Measurements from ENCODE around the gene LAMA2. TPM values are rescaled to one million over a fixed set of nuclear protein-coding genes. Genes with fewer than 3 reads are reported as not detected.

LAMA2 gene
- total and polyA plus RNA-seq, 2 of the 8 experiments (the other 6 are each of a cell fraction or from before 2014, with no cell fraction given) = 1.3 to 3.8 TPM

DNA sequence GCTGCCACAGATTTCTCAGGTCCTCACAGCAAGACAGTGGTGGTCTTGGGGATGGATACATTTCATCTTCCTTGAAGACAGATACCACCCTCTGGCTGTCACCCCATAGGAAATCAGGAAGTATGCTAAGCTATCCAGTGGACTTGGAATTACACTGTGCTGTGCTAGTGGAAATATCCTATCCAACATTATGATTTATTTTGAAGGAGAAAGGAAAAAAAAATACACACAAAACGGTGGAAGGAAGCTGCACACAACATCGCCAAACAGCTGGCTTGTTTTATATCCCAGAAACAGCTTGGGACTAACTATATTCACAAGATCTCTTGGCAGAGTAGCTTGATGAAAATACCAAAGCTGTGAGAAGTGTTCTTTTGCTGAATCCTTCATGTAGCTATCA, 257.6 kb downstream of the LAMA2 start:
- Histone ChIP-seq H3K27ac (ENCODE audit: low read depth, low read length) (no peak overlapping the region), H3K56ac (replicated peaks; ENCODE audit: insufficient read length, low read depth, low read length) (no peak overlapping the region), H3K4me1 (replicated peaks in 1 of 4; ENCODE audit: control insufficient read depth in 3 of 4, insufficient read depth in 4 of 4, low read length in 3 of 4) (no peaks in the 10 kb centered on the region), H2AFZ (ENCODE audit: low read length) (no peak overlapping the region), H2BK120ac (replicated peaks; ENCODE audit: low read depth, low read length) (no peak overlapping the region), H2BK12ac (ENCODE audit: low read depth, low read length) (no peak overlapping the region), H3K9me3 (ENCODE audit: insufficient read depth in 2 of 2, low read depth in 1 of 2, low read length in 1 of 2) (no peaks in the 10 kb centered on the region), H4K8ac (ENCODE audit: extremely low read depth, insufficient read depth, low read length) (no peak overlapping the region), H3K79me2 (ENCODE audit: control insufficient read depth in 1 of 2, insufficient read depth in 2 of 2, low read length in 2 of 2) (no peaks in the 10 kb centered on the region), H3K14ac (ENCODE audit: insufficient read length) (no peak overlapping the region), H3K23me2 (ENCODE audit: low read depth, low read length) (no peaks in the 10 kb centered on the region), H3K27me3 (replicated peaks in 1 of 4; ENCODE audit: control insufficient read depth in 3 of 4, extremely low read depth in 1 of 4, insufficient read depth in 3 of 4, low read length in 3 of 4) (no peaks in the 10 kb centered on the region), H3K9ac (replicated peaks in 1 of 4; ENCODE audit: extremely low read depth in 1 of 4, low read depth in 3 of 4, low read length in 3 of 4) (no peak overlapping the region), H3K23ac (ENCODE audit: insufficient read length) (no peak overlapping the region), H3K18ac (ENCODE audit: extremely low read depth, low read length) (no peak overlapping the region), H4K91ac (replicated peaks; ENCODE audit: insufficient read length, low read length) (no peak overlapping the region), H4K5ac (ENCODE audit: insufficient read length, low read depth, low read length) (no peak overlapping the region), H2AK5ac (ENCODE audit: low read depth, low read length) (no peak overlapping the region), H2BK5ac (ENCODE audit: low read depth, low read length) (no peak overlapping the region), H3K4me2 (ENCODE audit: insufficient read depth in 1 of 2, low read depth in 2 of 2, low read length in 2 of 2) (no peak overlapping the region), H3K4ac (replicated peaks; ENCODE audit: insufficient read length, low read depth, low read length) (no peak overlapping the region), H3K79me1 (ENCODE audit: low read depth, low read length) (no peaks in the 10 kb centered on the region), H3K36me3 (ENCODE audit: control insufficient read depth in 2 of 4, insufficient read depth in 4 of 4, low read length in 3 of 4) (no peaks in the 10 kb centered on the region), H2BK15ac (ENCODE audit: low read length) (no peak overlapping the region), H2BK20ac (ENCODE audit: low read length) (no peak overlapping the region), H3K4me3 (ENCODE audit: extremely low read depth in 1 of 4, insufficient read depth in 2 of 4, low read depth in 3 of 4, low read length in 4 of 4) (no peak overlapping the region), H4K20me1 (replicated peaks in 1 of 2; ENCODE audit: control insufficient read depth in 1 of 2, insufficient read depth in 2 of 2, low read length in 2 of 2) (no peaks in the 10 kb centered on the region)
- CTCF ChIA-PET (ENCODE audit: partially characterized antibody) = no interaction called here
- 74% methylated on average over 2 of the region's 2 CpGs; no CpG with 5 or more reads in 1 of the 2 experiments for WGBS, 2 experiments (ENCODE audit: extremely low coverage in 1 of 2, insufficient coverage in 1 of 2, insufficient read length in 1 of 2, insufficient replicate concordance in 2 of 2, low coverage in 1 of 2, low lambda C conversion rate in 2 of 2, missing lambda C conversion rate in 1 of 2)
- POLR2A ChIA-PET (ENCODE audit: partially characterized antibody) = no interaction called here
- no peak for FAIRE-seq
- DNase-seq (ENCODE audit: low read depth in 1 of 2, low spot score in 2 of 2) = no peak
- TF ChIP-seq GTF2F1 (IDR thresholded peaks at IDR 0.05; ENCODE audit: borderline replicate concordance, low read depth, low read length) = no peak
- TF ChIP-seq RAD21 (IDR thresholded peaks at IDR 0.05 in 1 of 2, conservative IDR thresholded peaks at IDR 0.05 in 1 of 2; ENCODE audit: low read depth in 2 of 2, low read length in 2 of 2) = no peak
- TF ChIP-seq KDM1A (IDR thresholded peaks at IDR 0.05; ENCODE audit: borderline replicate concordance, low read length) = no peak
- TF ChIP-seq TBP (IDR thresholded peaks at IDR 0.05; ENCODE audit: low read depth, low read length) = no peak
- no peak for TF ChIP-seq TCF12 (IDR thresholded peaks at IDR 0.05; ENCODE audit: low read depth, low read length)
- TF ChIP-seq POLR2AphosphoS5 (IDR thresholded peaks at IDR 0.05; ENCODE audit: low read depth, low read length) = no peak
- TF ChIP-seq, protein P1, sequence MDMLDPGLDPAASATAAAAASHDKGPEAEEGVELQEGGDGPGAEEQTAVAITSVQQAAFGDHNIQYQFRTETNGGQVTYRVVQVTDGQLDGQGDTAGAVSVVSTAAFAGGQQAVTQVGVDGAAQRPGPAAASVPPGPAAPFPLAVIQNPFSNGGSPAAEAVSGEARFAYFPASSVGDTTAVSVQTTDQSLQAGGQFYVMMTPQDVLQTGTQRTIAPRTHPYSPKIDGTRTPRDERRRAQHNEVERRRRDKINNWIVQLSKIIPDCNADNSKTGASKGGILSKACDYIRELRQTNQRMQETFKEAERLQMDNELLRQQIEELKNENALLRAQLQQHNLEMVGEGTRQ (IDR thresholded peaks at IDR 0.05; ENCODE audit: low read length) = no peak
- TF ChIP-seq, protein P2, sequence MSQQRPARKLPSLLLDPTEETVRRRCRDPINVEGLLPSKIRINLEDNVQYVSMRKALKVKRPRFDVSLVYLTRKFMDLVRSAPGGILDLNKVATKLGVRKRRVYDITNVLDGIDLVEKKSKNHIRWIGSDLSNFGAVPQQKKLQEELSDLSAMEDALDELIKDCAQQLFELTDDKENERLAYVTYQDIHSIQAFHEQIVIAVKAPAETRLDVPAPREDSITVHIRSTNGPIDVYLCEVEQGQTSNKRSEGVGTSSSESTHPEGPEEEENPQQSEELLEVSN (IDR thresholded peaks at IDR 0.05) = no peak
- no peak for TF ChIP-seq GABPA (IDR thresholded peaks at IDR 0.05; ENCODE audit: borderline replicate concordance, insufficient read depth, low read length)
- TF ChIP-seq SUZ12 (IDR thresholded peaks at IDR 0.05; ENCODE audit: low read length) = no peak
- TF ChIP-seq CTBP2 (IDR thresholded peaks at IDR 0.05; ENCODE audit: borderline replicate concordance, insufficient read depth, insufficient read length, low read length) = no peak
- TF ChIP-seq SRF (IDR thresholded peaks at IDR 0.05; ENCODE audit: low read depth, low read length) = no peak
- no peak for TF ChIP-seq RFX5 (IDR thresholded peaks at IDR 0.05; ENCODE audit: borderline replicate concordance, low read depth, low read length)
